Liver (tissue), 9 donors: ENCODE results near the gene RAD50. TPM values are rescaled to one million over a fixed set of nuclear protein-coding genes. Genes with fewer than 3 reads are reported as not detected.

Experiments used
- DNase-seq: peaks from one replicate; pipeline ENCODE4 v3.0.0-alpha.2; 2017; ENCODE audit warnings: low spot score
- H3K27ac ChIP-seq, 2 donors: one replicate each; pipeline ENCODE4 v1.7.0; 2013; ENCODE audit warnings: inconsistent platforms in 2 of 2, low read length in 2 of 2, control low read depth in 1 of 2, low read depth in 1 of 2, mild to moderate bottlenecking in 1 of 2
- H3K27me3 ChIP-seq, 4 donors: one replicate each; pipeline versions ENCODE4 v1.6.1 to v1.7.0; 2013; ENCODE audit warnings: low read length in 3 of 4, inconsistent platforms in 1 of 4, mild to moderate bottlenecking in 1 of 4, moderate library complexity in 1 of 4; ENCODE audit not compliant: control insufficient read depth in 4 of 4, insufficient read depth in 4 of 4
- H3K36me3 ChIP-seq, 4 donors: one replicate each; pipeline versions ENCODE4 v1.6.1 to v1.7.0; 2013; ENCODE audit warnings: low read length in 3 of 4, mild to moderate bottlenecking in 3 of 4, low read depth in 1 of 4, moderate library complexity in 1 of 4; ENCODE audit not compliant: control insufficient read depth in 4 of 4, insufficient read depth in 3 of 4
- H3K4me1 ChIP-seq, 4 donors: one replicate each; pipeline versions ENCODE4 v1.6.1 to v1.7.0; 2013; ENCODE audit warnings: low read length in 3 of 4, mild to moderate bottlenecking in 3 of 4, moderate library complexity in 1 of 4; ENCODE audit not compliant: control insufficient read depth in 4 of 4, insufficient read depth in 4 of 4
- H3K4me3 ChIP-seq, 3 donors: one replicate each; pipeline versions ENCODE4 v1.6.1 to v1.7.0; 2013; ENCODE audit warnings: low read length in 3 of 3, control low read depth in 1 of 3, low read depth in 1 of 3, mild to moderate bottlenecking in 1 of 3
- H3K9ac ChIP-seq, 2 donors: one replicate each; pipeline ENCODE4 v1.7.0; 2013; ENCODE audit warnings: low read length in 2 of 2, mild to moderate bottlenecking in 2 of 2, moderate library complexity in 2 of 2, control low read depth in 1 of 2, low read depth in 1 of 2
- H3K9me3 ChIP-seq, 4 donors: one replicate each; pipeline versions ENCODE4 v1.6.1 to v1.7.0; 2013; ENCODE audit warnings: low read length in 3 of 4; ENCODE audit not compliant: control insufficient read depth in 4 of 4
- ATF3 ChIP-seq: IDR thresholded peaks from 2 replicates; pipeline ENCODE4 v1.6.1; 2016; ENCODE audit warnings: antibody characterized with exemption
- EGR1 ChIP-seq, 2 donors: IDR thresholded peaks; 2 replicates each; pipeline ENCODE4 v1.6.1; 2016 to 2018; ENCODE audit warnings: antibody characterized with exemption in 2 of 2, low read depth in 2 of 2
- FOXA1 ChIP-seq: IDR thresholded peaks from 2 replicates; pipeline ENCODE4 v1.6.1; 2016; ENCODE audit warnings: antibody characterized with exemption
- FOXA2 ChIP-seq: IDR thresholded peaks from 2 replicates; pipeline ENCODE4 v1.6.1; 2016; ENCODE audit warnings: antibody characterized with exemption
- GABPA ChIP-seq, 2 donors: IDR thresholded peaks in 1 of 2; conservative IDR thresholded peaks in 1 of 2; 2 replicates each; pipeline ENCODE4 v1.6.1; 2016; ENCODE audit warnings: antibody characterized with exemption in 2 of 2, mild to moderate bottlenecking in 1 of 2, moderate library complexity in 1 of 2
- HNF4A ChIP-seq, 2 donors: conservative IDR thresholded peaks; 2 replicates each; pipeline ENCODE4 v1.6.1; 2016; ENCODE audit warnings: antibody characterized with exemption in 2 of 2, mild to moderate bottlenecking in 2 of 2
- HNF4G ChIP-seq: IDR thresholded peaks from 2 replicates; pipeline ENCODE4 v1.6.1; 2016; ENCODE audit warnings: antibody characterized with exemption
- JUND ChIP-seq, 2 donors: IDR thresholded peaks; 2 replicates each; pipeline ENCODE4 v1.6.1; 2016; ENCODE audit warnings: antibody characterized with exemption in 2 of 2
- NR2F2 ChIP-seq: IDR thresholded peaks from 2 replicates; pipeline ENCODE4 v1.6.1; 2016; ENCODE audit warnings: antibody characterized with exemption
- RAD21 ChIP-seq, 2 donors: IDR thresholded peaks; 2 replicates each; pipeline ENCODE4 v1.6.1; 2016; ENCODE audit warnings: antibody characterized with exemption in 2 of 2, mild to moderate bottlenecking in 2 of 2
- RXRA ChIP-seq, 2 donors: IDR thresholded peaks; 2 replicates each; pipeline ENCODE4 v1.6.1; 2017 to 2018; ENCODE audit warnings: antibody characterized with exemption in 2 of 2, mild to moderate bottlenecking in 1 of 2
- TAF1 ChIP-seq: conservative IDR thresholded peaks from 2 replicates; pipeline ENCODE4 v1.6.1; 2016; ENCODE audit warnings: antibody characterized with exemption, mild to moderate bottlenecking
- YY1 ChIP-seq: IDR thresholded peaks from 2 replicates; pipeline ENCODE4 v1.6.1; 2016; ENCODE audit warnings: antibody characterized with exemption, mild to moderate bottlenecking
- ZBTB33 ChIP-seq: IDR thresholded peaks from 2 replicates; pipeline ENCODE4 v1.6.1; 2016; ENCODE audit warnings: antibody characterized with exemption
- WGBS: extraction: QIAGEN DNeasy Blood & Tissue Kit; methylation state at CpG from one replicate; pipeline ENCODE4 v1.1.7; 2013; 5-methylcytosine and 5-hydroxymethylcytosine counted together
- polyA plus RNA-seq, 2 donors: library from polyadenylated mRNA; stranded (reverse) in 1 of 2; unstranded in 1 of 2; fragments of 200-250 nt in 1 of 2; fragments of >200 nt in 1 of 2; fragmentation: Nextera tagmentation in 1 of 2; extraction: Ambion mirVana in 1 of 2; gene quantifications; one replicate each; pipeline versions ENCODE4 v1.2.1 to v1.2.3, GENCODE V29; 2013 to 2015
- total RNA-seq, 2 donors: library from RNA; depleted of rRNA; stranded (reverse); fragments of >200 nt; gene quantifications; one replicate each; pipeline ENCODE4 v1.2.3, GENCODE V29; 2014
- TF ChIP-seq, protein P1 (sequence below): fragments of 150-350 bp; IDR thresholded peaks from 2 replicates; pipeline ENCODE4 v1.5.1; 2017; ENCODE audit warnings: improper control_type of control experiment, low read depth, low read length; ENCODE audit not compliant: missing input control
- donor health status: healthy.
- donor health status: healthy.
- donor health status: healthy.
- donor health status: healthy.
- donor health status: healthy.

Gene RAD50
- total and polyA plus RNA-seq, 4 donors, result 6.1 to 18.7 (median 14.9) TPM

GRCh38 chr5:132679717-132680380 lies 123.1 kb downstream of the RAD50 start (continued):
- TF ChIP-seq, protein P1, sequence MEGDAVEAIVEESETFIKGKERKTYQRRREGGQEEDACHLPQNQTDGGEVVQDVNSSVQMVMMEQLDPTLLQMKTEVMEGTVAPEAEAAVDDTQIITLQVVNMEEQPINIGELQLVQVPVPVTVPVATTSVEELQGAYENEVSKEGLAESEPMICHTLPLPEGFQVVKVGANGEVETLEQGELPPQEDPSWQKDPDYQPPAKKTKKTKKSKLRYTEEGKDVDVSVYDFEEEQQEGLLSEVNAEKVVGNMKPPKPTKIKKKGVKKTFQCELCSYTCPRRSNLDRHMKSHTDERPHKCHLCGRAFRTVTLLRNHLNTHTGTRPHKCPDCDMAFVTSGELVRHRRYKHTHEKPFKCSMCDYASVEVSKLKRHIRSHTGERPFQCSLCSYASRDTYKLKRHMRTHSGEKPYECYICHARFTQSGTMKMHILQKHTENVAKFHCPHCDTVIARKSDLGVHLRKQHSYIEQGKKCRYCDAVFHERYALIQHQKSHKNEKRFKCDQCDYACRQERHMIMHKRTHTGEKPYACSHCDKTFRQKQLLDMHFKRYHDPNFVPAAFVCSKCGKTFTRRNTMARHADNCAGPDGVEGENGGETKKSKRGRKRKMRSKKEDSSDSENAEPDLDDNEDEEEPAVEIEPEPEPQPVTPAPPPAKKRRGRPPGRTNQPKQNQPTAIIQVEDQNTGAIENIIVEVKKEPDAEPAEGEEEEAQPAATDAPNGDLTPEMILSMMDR, result no peak
- TF ChIP-seq YY1, result no peak
- no peak for TF ChIP-seq JUND (IDR thresholded peaks at IDR 0.05)

- 94% methylated on average over 8 of the region's 8 CpGs for WGBS
- no peaks in the 10 kb centered on the region for H3K9me3 ChIP-seq
- no peak for DNase-seq
- no peak overlapping the region for H3K27ac ChIP-seq
- no peaks in the 10 kb centered on the region for H3K27me3 ChIP-seq
- TF ChIP-seq EGR1 (IDR thresholded peaks at IDR 0.05; ENCODE audit: low read depth in 2 of 2), result no peak
- no peak for TF ChIP-seq ZBTB33
- no peak for TF ChIP-seq RXRA (IDR thresholded peaks at IDR 0.05)
- TF ChIP-seq GABPA (IDR thresholded peaks at IDR 0.05 in 1 of 2, conservative IDR thresholded peaks at IDR 0.05 in 1 of 2), result no peak
- TF ChIP-seq TAF1, result no peak
- no peaks in the 10 kb centered on the region for H3K36me3 ChIP-seq
- H3K9ac ChIP-seq, result no peak overlapping the region
- no peak overlapping the region for H3K4me3 ChIP-seq
- no peaks in the 10 kb centered on the region for H3K4me1 ChIP-seq
These were observed 124.2 kb downstream of the RAD50 start for GRCh38 chr5:132680780-132681475.

DNA sequence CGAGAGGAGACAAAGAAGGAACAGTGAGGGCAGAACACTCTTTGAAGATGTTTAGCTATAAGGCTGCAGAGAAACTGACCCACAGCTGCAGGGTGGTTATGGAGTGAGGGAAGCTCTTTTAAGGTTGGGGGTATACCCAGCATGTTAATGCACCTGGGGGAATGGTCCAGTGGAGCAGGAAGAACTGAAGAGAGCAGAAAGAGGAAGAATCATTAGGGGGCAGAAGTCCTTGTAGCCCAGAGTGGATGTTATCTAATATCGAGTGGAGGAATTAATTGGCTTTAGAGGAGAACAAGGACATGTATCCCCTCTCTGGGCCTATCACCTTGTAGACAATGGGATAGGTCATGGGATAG lies 124.7 kb downstream of the RAD50 start:
- TF ChIP-seq HNF4A (conservative IDR thresholded peaks at IDR 0.05), result no peak
- TF ChIP-seq ZBTB33, result no peak
- no peak for TF ChIP-seq FOXA2
- no peak for TF ChIP-seq GABPA (IDR thresholded peaks at IDR 0.05 in 1 of 2, conservative IDR thresholded peaks at IDR 0.05 in 1 of 2)
- TF ChIP-seq NR2F2, result no peak
- no peak for TF ChIP-seq RAD21 (IDR thresholded peaks at IDR 0.05)
- TF ChIP-seq HNF4G, result no peak
- TF ChIP-seq FOXA1, result no peak
- no peak for TF ChIP-seq TAF1
- no peak for TF ChIP-seq ATF3
- no peak for TF ChIP-seq YY1
- no peak for TF ChIP-seq RXRA (IDR thresholded peaks at IDR 0.05)
- TF ChIP-seq EGR1 (IDR thresholded peaks at IDR 0.05; ENCODE audit: low read depth in 2 of 2), result no peak
- H3K9ac ChIP-seq, result no peak overlapping the region
- no peak overlapping the region for H3K4me3 ChIP-seq
- H3K9me3 ChIP-seq, result no peaks in the 10 kb centered on the region
- 95% methylated on average over 2 of the region's 2 CpGs for WGBS
- H3K27ac ChIP-seq, result no peak overlapping the region
- H3K36me3 ChIP-seq, result no peaks in the 10 kb centered on the region
- H3K4me1 ChIP-seq, result no peaks in the 10 kb centered on the region
- H3K27me3 ChIP-seq, result no peaks in the 10 kb centered on the region
- DNase-seq, result no peak
